ENCODE measurements around the gene MCIDAS. TPM values are rescaled to one million over a fixed set of nuclear protein-coding genes. Genes with fewer than 3 reads are reported as not detected.

The MCIDAS gene
- under 1 TPM in 1 of 2 donors, not detected in 1; 0.48 TPM for total RNA-seq

DNA sequence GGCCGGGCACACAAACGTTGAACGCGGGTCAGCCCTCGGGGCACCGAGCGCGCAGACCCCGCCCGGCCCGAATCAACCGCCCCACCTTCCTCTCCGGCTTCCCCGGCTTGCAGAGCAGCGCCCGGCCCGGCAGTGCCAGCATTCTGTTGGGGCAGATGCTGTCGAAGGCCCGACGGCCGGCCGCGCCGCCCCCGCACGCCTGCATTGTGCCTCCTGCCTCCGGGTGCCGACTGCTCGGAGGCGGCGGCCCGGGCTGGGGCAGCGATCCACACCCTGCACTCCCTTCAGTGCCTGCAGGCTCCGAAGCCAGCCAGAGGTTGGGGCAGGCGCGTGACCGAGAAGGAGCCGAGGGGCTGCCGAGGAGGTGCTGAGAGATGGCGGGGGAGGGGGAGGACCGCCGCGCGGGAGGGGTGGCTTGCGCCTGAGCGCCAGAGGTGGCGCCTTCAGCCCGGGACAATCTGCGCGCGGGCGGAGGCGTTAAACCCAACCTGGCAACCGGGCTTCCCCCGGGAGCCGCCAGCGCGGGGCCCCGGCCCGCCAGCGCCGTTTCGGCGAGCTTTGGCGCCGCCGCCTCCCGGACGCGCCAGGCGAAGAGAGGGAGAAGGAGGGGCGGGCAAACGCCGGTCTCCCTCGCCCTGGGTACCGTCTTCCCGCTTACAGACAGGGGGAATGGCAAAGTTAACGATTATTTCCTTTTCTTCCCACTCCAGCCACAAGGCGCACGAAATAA, at the start of gene MCIDAS:
TSS of gene MCIDAS (minus strand) at position 382 of the 730 bp plus-strand sequence. CDS start at position 205, 177 bp downstream.
- Mint-ChIP-seq H3K27me3 (ENCODE audit: low read depth) (peaks cover 88% of the 10 kb centered on the region), H3K36me3 (ENCODE audit: insufficient read depth in 2 of 2) (peaks cover under 1 to 4% of the 10 kb centered on the region in 2 donors), H3K9me3 (no peaks in the 10 kb centered on the region), H3K4me1 (ENCODE audit: low read depth) (peaks cover 52% of the 10 kb centered on the region), H3K27ac (peak within 1 kb of the TSS; percentile 75), H3K4me3 (peak within 1 kb of the TSS; percentile 86)
- ATAC-seq (replicated peaks in 1 of 2) (peak; percentile 58 to 65), DNase-seq (peak; percentile 77 to 79)

DNA sequence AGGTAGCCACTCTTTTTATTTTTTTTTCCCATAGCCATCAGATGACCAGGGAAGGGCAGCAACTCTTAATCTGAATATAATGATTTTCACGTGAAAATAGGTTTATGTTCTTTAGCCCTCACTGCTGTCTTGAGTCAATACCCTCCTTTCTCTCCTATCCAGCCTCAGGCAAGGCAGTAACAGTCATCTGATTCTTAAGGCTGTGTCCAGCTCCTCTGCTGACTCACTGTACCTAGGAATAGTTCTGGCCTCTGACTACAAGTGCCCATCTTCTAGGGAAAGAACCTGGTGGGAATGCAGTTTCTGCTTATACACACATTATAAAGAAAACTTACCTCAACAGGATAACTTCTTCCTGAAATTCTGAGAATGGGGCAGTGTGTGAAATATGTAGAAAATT, 49.7 kb upstream of the MCIDAS start:
- Mint-ChIP-seq H3K9me3 (no peaks in the 10 kb centered on the region), H3K4me3 (no peak overlapping the region), H3K36me3 (ENCODE audit: insufficient read depth in 2 of 2) (peaks cover 3 to 19% of the 10 kb centered on the region in 2 donors), H3K27me3 (ENCODE audit: low read depth) (no peaks in the 10 kb centered on the region), H3K4me1 (ENCODE audit: low read depth) (no peaks in the 10 kb centered on the region), H3K27ac (no peak overlapping the region)
- DNase-seq (no peak), ATAC-seq (replicated peaks in 1 of 2) (no peak)

DNA sequence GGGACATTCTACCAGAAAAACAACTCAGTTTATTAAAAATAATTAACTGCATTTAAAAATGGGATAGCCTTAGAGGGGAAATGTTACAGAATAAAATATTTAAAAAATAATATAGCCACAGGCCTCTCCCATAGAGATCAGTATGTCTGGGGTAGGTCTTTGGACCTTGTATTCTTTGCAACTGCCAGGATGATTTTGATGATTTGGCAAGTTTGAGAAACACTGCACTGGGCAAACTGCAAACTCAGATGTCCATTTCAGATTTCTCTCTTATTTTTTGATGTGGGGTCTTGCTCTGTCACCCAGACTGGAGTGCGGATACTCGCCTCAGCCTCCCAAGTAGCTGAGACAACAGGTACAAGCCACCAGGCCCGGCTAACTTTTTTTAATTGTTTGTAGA, 31.2 kb upstream of the MCIDAS start:
- no peak overlapping the region for H3K4me3 Mint-ChIP-seq

DNA sequence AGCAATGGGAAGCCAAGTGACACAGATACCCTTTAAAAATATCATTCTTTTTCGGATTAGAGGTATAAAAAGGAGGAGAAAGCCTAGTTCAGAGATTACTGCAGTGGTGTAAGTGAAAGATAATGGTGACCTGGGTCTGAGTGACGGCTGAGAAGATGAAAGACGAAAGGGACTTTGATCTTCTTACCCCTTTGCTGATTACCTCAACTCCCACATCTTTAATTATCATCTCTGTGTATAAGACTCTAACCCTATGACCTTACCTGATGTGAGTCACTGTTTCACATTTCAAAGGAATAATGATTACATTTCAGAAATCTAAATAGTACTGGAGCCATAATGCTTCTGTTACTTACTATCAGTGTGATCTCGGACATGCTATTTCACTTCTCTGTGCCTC, 27.7 kb upstream of the MCIDAS start:
- ATAC-seq (replicated peaks in 1 of 2) = no peak
- no peak overlapping the region for H3K4me3 Mint-ChIP-seq
- H3K27ac Mint-ChIP-seq = no peak overlapping the region
- no peaks in the 10 kb centered on the region for H3K4me1 Mint-ChIP-seq (ENCODE audit: low read depth)
- H3K27me3 Mint-ChIP-seq (ENCODE audit: low read depth) = no peaks in the 10 kb centered on the region
- H3K36me3 Mint-ChIP-seq (ENCODE audit: insufficient read depth in 2 of 2) = no peaks in the 10 kb centered on the region
- DNase-seq = no peak
- no peaks in the 10 kb centered on the region for H3K9me3 Mint-ChIP-seq

More for the DNA sequence above, 31.2 kb upstream of the MCIDAS start:
- no peak for ATAC-seq (replicated peaks in 1 of 2)
- Mint-ChIP-seq H3K9me3 (no peaks in the 10 kb centered on the region), H3K4me1 (ENCODE audit: low read depth) (no peaks in the 10 kb centered on the region), H3K36me3 (ENCODE audit: insufficient read depth in 2 of 2) (peaks cover 0 to 5% of the 10 kb centered on the region in 2 donors), H3K27me3 (ENCODE audit: low read depth) (no peaks in the 10 kb centered on the region), H3K27ac (no peak overlapping the region)
- DNase-seq = no peak

DNA sequence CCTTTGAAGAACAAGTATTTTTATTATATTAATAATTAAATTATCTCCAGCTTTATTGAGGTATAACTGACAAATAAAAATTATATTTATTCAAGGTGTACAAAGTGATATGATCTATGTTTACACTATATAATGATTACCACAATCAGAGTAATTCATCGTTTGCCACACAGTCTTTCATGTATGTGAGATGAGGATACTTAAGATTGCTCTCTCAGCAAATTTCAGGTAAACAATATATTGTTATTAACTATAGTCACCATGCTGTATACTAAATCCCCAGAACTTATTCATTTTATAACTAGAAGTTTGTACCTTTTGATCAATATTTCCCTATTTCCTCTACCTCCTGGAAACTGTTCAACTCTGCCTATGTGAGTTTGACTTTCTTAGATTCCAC, 22.9 kb upstream of the MCIDAS start:
- no peaks in the 10 kb centered on the region for H3K27me3 Mint-ChIP-seq (ENCODE audit: low read depth)

DNA sequence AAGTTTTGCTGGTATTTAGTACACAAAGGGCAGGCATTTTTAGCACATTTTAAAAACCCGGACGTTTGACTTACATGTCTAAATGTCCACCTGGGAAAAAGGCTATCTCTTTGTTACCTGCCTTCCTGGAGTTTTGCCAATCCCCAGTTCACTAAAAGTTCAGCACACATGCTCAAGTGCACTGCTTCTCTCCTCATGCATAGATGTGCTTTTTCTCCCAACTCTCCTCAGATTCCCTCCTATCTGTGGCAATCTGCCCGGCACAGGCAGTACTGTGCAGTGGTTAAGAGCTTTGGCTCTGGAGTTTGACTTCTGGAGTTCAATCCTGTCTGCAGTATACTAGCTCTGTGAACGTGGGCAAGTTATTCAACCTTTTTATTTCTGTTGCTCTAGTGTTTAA, 14.6 kb upstream of the MCIDAS start:
- peaks cover 33% of the 10 kb centered on the region for H3K27me3 Mint-ChIP-seq (ENCODE audit: low read depth)
- H3K27ac Mint-ChIP-seq = no peak overlapping the region

More for the DNA sequence above, 22.9 kb upstream of the MCIDAS start:
- no peak for DNase-seq
- no peak overlapping the region for H3K4me3 Mint-ChIP-seq
- ATAC-seq (replicated peaks in 1 of 2) = no peak
- H3K36me3 Mint-ChIP-seq (ENCODE audit: insufficient read depth in 2 of 2) = peaks cover 3 to 4% of the 10 kb centered on the region in 2 donors
- H3K4me1 Mint-ChIP-seq (ENCODE audit: low read depth) = no peaks in the 10 kb centered on the region
- no peak overlapping the region for H3K27ac Mint-ChIP-seq
- H3K9me3 Mint-ChIP-seq = peaks cover 4 to 5% of the 10 kb centered on the region in 2 donors

DNA sequence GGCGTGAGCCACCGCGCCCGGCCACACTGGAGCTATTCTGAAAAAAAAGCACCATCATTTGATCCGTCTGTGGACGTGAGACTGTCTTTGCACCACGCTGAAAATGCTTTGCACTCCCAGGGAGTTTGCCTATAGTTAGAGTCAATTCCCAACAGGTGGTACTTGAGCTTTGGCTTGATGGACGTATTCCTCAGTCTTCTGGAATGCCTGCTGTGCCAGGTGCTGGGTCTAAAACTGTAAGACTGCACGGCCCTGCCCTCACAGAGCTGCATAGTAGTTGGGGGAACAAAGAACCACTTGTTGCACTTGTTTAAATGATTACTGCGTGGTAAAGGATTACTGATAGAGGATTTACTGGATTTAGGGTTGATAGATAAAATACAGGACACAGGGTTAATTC, 9.7 kb upstream of the MCIDAS start:
- no peak overlapping the region for H3K27ac Mint-ChIP-seq
- H3K36me3 Mint-ChIP-seq (ENCODE audit: insufficient read depth in 2 of 2) = peaks cover 0 to 1% of the 10 kb centered on the region in 2 donors
- DNase-seq (no peak), ATAC-seq (replicated peaks in 1 of 2) (no peak)
- H3K27me3 Mint-ChIP-seq (ENCODE audit: low read depth) = peaks cover 67% of the 10 kb centered on the region
- H3K4me3 Mint-ChIP-seq = no peak overlapping the region
- peaks cover 19% of the 10 kb centered on the region for H3K4me1 Mint-ChIP-seq (ENCODE audit: low read depth)
- H3K9me3 Mint-ChIP-seq = no peaks in the 10 kb centered on the region

More for the DNA sequence above, 14.6 kb upstream of the MCIDAS start:
- ATAC-seq (replicated peaks in 1 of 2) (no peak), DNase-seq (no peak)
- peaks cover 0 to 2% of the 10 kb centered on the region in 2 donors for H3K9me3 Mint-ChIP-seq
- H3K4me3 Mint-ChIP-seq = no peak overlapping the region
- peaks cover 0 to 1% of the 10 kb centered on the region in 2 donors for H3K36me3 Mint-ChIP-seq (ENCODE audit: insufficient read depth in 2 of 2)
- H3K4me1 Mint-ChIP-seq (ENCODE audit: low read depth) = no peaks in the 10 kb centered on the region

DNA sequence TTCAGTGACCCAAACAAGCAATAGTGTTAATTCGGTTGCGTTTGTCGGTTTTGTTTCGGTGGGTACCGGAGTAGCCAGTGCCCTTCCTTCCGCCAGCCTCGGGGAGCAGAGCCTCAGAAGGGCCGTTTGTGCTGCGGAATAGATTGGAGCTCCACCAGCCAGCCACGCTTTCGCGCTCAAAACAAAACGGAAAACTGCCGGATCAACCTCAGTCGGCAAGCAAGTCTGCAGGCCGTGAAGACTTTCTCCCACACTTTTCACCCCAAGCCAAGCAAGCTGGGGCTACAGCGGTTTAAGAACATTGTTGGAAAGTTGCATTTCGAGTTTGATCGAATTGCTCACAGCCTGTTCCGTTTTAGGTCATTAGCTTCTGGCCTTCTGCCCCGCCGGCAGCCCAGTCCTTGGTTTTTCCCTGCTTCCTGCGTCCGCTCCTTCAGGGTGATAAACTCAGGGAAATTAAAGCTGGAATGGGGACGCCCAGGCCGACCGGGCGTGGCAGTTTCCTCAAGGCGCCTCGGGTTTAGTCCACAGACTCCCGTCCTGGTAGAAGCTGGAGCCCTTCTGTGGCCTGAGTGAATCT, 7.1 kb upstream of the MCIDAS start:
- Mint-ChIP-seq H3K27ac (no peak overlapping the region), H3K9me3 (no peaks in the 10 kb centered on the region), H3K4me3 (peak overlapping the region; percentile 92 to 97), H3K36me3 (ENCODE audit: insufficient read depth in 2 of 2) (peaks cover 0 to 1% of the 10 kb centered on the region in 2 donors), H3K4me1 (ENCODE audit: low read depth) (peaks cover 42% of the 10 kb centered on the region), H3K27me3 (ENCODE audit: low read depth) (peaks cover 81% of the 10 kb centered on the region)
- DNase-seq (no peak), ATAC-seq (replicated peaks in 1 of 2) (no peak)

DNA sequence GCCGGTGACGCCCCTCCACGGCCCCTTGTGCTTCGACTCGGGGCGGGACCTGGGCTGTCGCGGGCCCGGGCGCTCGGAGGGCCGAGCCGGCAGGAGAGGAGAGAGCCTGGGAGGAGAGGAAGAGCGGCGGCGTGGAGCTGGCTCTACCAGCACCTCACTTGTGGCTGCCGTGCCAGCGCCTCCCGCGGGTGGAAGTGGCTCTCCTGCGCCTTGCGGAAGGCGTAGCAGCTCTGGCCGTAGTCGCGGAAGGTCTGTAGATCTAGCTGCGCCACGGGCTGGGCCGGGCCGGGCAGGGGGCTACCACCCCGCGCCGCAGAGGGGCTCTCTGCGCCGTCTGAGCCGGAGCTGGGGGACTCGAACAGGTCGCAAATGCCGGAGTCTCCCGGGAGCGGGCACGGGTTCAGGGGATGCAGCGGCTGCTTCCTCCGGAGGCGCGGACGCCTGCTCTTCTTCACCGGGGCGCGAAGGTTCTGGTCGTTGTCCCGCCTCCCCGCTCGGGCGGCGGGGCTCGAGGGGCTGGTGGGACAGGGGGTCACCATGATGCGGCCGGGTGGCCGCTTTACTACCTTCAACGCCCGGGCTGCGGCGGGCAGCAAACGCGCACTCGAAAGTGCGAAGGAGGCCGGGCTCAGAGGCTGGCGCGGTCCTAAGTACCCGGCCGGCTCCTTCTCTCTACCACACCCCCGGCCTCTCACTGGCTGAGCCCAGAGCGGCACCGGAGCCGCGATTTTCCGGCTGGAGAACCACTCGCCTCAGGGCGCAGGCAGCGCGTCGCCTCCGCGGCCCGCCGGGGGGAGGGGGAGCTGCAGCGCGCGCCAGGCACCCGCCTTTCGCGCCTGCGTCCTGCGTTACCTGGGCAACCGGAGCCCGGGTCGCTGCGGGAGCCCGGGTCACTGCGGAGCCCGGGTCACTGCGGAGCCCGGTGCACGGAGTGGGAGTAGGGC, 6.1 kb upstream of the MCIDAS start, which contains the start of gene CCNO:
TSS of gene CCNO (minus strand) at position 624 of the 944 bp plus-strand sequence. CDS start at position 539, 85 bp downstream.
- Mint-ChIP-seq H3K36me3 (ENCODE audit: insufficient read depth in 2 of 2) (peaks cover 0 to 1% of the 10 kb centered on the region in 2 donors), H3K9me3 (no peaks in the 10 kb centered on the region), H3K27ac (no peak within 1 kb of the TSS), H3K4me1 (ENCODE audit: low read depth) (peaks cover 42% of the 10 kb centered on the region), H3K27me3 (ENCODE audit: low read depth) (peaks cover 83% of the 10 kb centered on the region), H3K4me3 (peak within 1 kb of the TSS; percentile 92 to 97)
- ATAC-seq (replicated peaks in 1 of 2) (peak; percentile 77 to 81), DNase-seq (peak; percentile 70 to 71)

DNA sequence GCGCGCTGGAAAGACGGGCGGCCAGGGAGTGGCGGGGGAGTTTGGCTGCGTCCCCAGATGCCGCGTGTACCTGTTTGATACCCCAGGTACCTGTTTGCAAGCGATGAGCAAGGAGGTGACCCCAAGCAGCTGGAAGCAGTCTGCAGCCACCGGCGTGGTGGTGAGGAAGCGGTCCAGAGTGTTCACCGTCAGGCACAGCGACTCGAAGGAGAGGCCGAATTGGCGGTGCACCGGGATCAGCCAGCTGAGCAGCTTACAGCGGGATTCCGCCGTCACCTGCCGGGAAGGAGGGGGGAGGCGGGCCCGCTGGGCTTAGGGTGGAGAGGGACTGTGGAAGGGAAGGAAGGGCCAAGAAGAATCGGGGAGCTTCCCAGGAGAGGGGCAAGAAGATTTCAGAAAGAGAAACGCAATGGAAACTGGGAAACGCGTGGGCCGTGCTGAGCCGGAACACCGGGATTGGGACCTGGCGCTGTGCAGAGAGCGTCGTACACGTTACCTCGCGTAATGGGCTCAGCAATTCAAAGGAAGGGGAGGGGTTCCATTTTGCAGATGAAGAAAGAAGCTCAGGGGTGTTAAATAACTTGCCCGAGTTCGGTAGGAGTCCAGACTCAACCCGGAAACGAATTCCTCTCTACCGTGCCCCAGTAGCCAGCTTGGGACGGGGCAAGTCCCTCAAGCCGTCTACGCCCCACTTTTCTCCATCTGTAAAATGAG, 5.3 kb upstream of the MCIDAS start:
- Mint-ChIP-seq H3K4me3 (peak overlapping the region; percentile 92 to 97), H3K27ac (peak overlapping the region; percentile 66), H3K9me3 (no peaks in the 10 kb centered on the region), H3K36me3 (ENCODE audit: insufficient read depth in 2 of 2) (peaks cover 1 to 2% of the 10 kb centered on the region in 2 donors), H3K4me1 (ENCODE audit: low read depth) (peaks cover 49% of the 10 kb centered on the region), H3K27me3 (ENCODE audit: low read depth) (peaks cover 85% of the 10 kb centered on the region)
- DNase-seq (peak in 1 of 2 donors; percentile 19), ATAC-seq (replicated peaks in 1 of 2) (no peak)

DNA sequence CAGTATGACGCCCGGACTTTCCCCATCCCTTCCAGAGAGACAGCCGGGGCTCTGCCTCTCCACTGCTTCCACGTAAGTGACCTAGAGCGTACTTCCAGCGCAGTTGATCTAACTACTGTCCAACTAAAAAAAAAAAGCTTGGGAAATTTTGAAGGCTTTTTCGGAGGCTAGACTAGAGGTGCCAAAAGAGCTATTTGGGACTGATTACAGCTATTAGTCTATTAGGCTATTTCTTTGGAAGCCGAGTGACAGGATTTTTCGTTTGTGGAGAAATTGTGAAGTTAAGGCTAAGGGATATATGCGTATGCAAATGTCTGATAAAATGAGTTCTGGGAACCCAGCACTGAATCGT, 4.8 kb upstream of the MCIDAS start:
- peaks cover 81% of the 10 kb centered on the region for H3K27me3 Mint-ChIP-seq (ENCODE audit: low read depth)
- peaks cover 50% of the 10 kb centered on the region for H3K4me1 Mint-ChIP-seq (ENCODE audit: low read depth)
- DNase-seq (no peak), ATAC-seq (replicated peaks in 1 of 2) (no peak)
- no peaks in the 10 kb centered on the region for H3K9me3 Mint-ChIP-seq
- H3K27ac Mint-ChIP-seq = peak overlapping the region; percentile 66
- H3K4me3 Mint-ChIP-seq = peak overlapping the region; percentile 92 to 97
- H3K36me3 Mint-ChIP-seq (ENCODE audit: insufficient read depth in 2 of 2) = peaks cover 1 to 2% of the 10 kb centered on the region in 2 donors
